CD14-positive monocyte (primary cell): ENCODE results near the gene RAPGEF2. TPM values are rescaled to one million over a fixed set of nuclear protein-coding genes. Genes with fewer than 3 reads are reported as not detected.
"Not testable (repeated sequence)": the region's sequence is repeated elsewhere in the genome, so short reads cannot be mapped to it uniquely, and the experiment has no call there.

Source experiments
- DNase-seq, 3 donors: peaks; one replicate each; pipeline ENCODE4 v3.0.0-alpha.2; 2011 to 2022
- H2AFZ ChIP-seq: 2 replicates; pipeline ENCODE4 v1.6.0; 2012; ENCODE audit warnings: mild to moderate bottlenecking, low read depth, low read length, inconsistent platforms; ENCODE audit not compliant: insufficient read depth, poor library complexity, severe bottlenecking
- H3K27ac ChIP-seq, 2 donors: 1 replicate in 1 of 2; 2 replicates in 1 of 2; pipeline ENCODE4 v1.5.1; 2012 to 2013; ENCODE audit warnings: low read length in 2 of 2, control low read depth in 1 of 2, inconsistent platforms in 1 of 2, low read depth in 1 of 2, mild to moderate bottlenecking in 1 of 2
- H3K27me3 ChIP-seq, 2 donors: one replicate each; pipeline versions ENCODE4 v1.6.0 to v1.6.1; 2011 to 2013; ENCODE audit warnings: low read length in 2 of 2; ENCODE audit not compliant: control insufficient read depth in 2 of 2, insufficient read depth in 2 of 2
- H3K36me3 ChIP-seq, 2 donors: replicated peaks in 1 of 2; 1 replicate in 1 of 2; 2 replicates in 1 of 2; pipeline versions ENCODE4 v1.5.1 to v1.6.1; 2012 to 2013; ENCODE audit warnings: low read length in 2 of 2, control low read depth in 1 of 2, inconsistent platforms in 1 of 2, mild to moderate bottlenecking in 1 of 2; ENCODE audit not compliant: insufficient read depth in 2 of 2, control insufficient read depth in 1 of 2
- H3K4me1 ChIP-seq, 2 donors: 1 replicate in 1 of 2; 2 replicates in 1 of 2; pipeline versions ENCODE4 v1.5.1 to v1.6.1; 2012 to 2013; ENCODE audit warnings: low read length in 2 of 2, control low read depth in 1 of 2, inconsistent platforms in 1 of 2, mild to moderate bottlenecking in 1 of 2, moderate library complexity in 1 of 2; ENCODE audit not compliant: insufficient read depth in 2 of 2, control insufficient read depth in 1 of 2
- H3K4me2 ChIP-seq: replicated peaks from 2 replicates; pipeline ENCODE3; 2012; ENCODE audit warnings: low read length, moderate library complexity, mild to moderate bottlenecking; ENCODE audit not compliant: poor library complexity, severe bottlenecking; ENCODE audit errors: extremely low read depth
- H3K4me3 ChIP-seq, 3 experiments: fragments of 200-600 bp in 1 of 3; sonication (generic) in 1 of 3; replicated peaks in 1 of 3; 1 replicate in 2 of 3; 2 replicates in 1 of 3; pipeline ENCODE4 v1.5.1; 2011 to 2013; ENCODE audit warnings: low read length in 3 of 3, mild to moderate bottlenecking in 3 of 3, control low read depth in 2 of 3, low read depth in 2 of 3, inconsistent platforms in 1 of 3, moderate library complexity in 1 of 3
- H3K79me2 ChIP-seq: 2 replicates; pipeline ENCODE4 v1.6.0; 2012; ENCODE audit warnings: mild to moderate bottlenecking, control low read depth, inconsistent platforms, low read length, moderate library complexity; ENCODE audit not compliant: insufficient read depth
- H3K9ac ChIP-seq: 2 replicates; pipeline ENCODE4 v1.6.0; 2017; ENCODE audit warnings: low read length, mild to moderate bottlenecking; ENCODE audit not compliant: insufficient read depth, poor library complexity, severe bottlenecking
- H3K9me3 ChIP-seq, 2 donors: replicated peaks in 1 of 2; 1 replicate in 1 of 2; 2 replicates in 1 of 2; pipeline versions ENCODE4 v1.5.1 to v1.6.1; 2012 to 2013; ENCODE audit warnings: low read length in 2 of 2, control low read depth in 1 of 2; ENCODE audit not compliant: control insufficient read depth in 1 of 2, insufficient read depth in 1 of 2
- H4K20me1 ChIP-seq: 2 replicates; pipeline ENCODE4 v1.6.0; 2012; ENCODE audit warnings: mild to moderate bottlenecking, low read length, control low read depth, moderate library complexity; ENCODE audit not compliant: insufficient read depth
- H3K27ac Mint-ChIP-seq, 7 donors: one replicate each; pipeline ENCODE4 v1.8.0; 2020; ENCODE audit warnings: mild to moderate bottlenecking in 7 of 7, mixed read lengths in 7 of 7, moderate library complexity in 6 of 7, inconsistent platforms in 2 of 7
- H3K27me3 Mint-ChIP-seq, 3 donors: one replicate each; pipeline ENCODE4 v1.8.0; 2021 to 2022; ENCODE audit warnings: low read depth in 3 of 3, mild to moderate bottlenecking in 3 of 3, mixed read lengths in 3 of 3, moderate library complexity in 3 of 3, inconsistent platforms in 1 of 3
- H3K36me3 Mint-ChIP-seq, 2 donors: one replicate each; pipeline ENCODE4 v1.8.0; 2020; ENCODE audit warnings: mixed read lengths in 2 of 2, inconsistent platforms in 1 of 2, mild to moderate bottlenecking in 1 of 2
- H3K4me1 Mint-ChIP-seq: one replicate; pipeline ENCODE4 v1.8.0; 2020; ENCODE audit warnings: mild to moderate bottlenecking, mixed read lengths
- H3K4me3 Mint-ChIP-seq, 2 donors: one replicate each; pipeline ENCODE4 v1.8.0; 2020; ENCODE audit warnings: mild to moderate bottlenecking in 2 of 2, mixed read lengths in 2 of 2, moderate library complexity in 1 of 2
- H3K9me3 Mint-ChIP-seq, 7 donors: one replicate each; pipeline ENCODE4 v1.8.0; 2020 to 2022; ENCODE audit warnings: mixed read lengths in 7 of 7, mild to moderate bottlenecking in 6 of 7, moderate library complexity in 6 of 7, inconsistent platforms in 2 of 7
- WGBS: methylation state at CpG from one replicate; pipeline ENCODE4 v1.1.5; 2013; ENCODE audit warnings: missing lambda C conversion rate; ENCODE audit not compliant: insufficient coverage; 5-methylcytosine and 5-hydroxymethylcytosine counted together
- intact Hi-C, 2 donors: fragments of 100-400 bp; cut with micrococcal nuclease; formaldehyde crosslinking; loops; one replicate each; pipeline versions ENCODE4 v1.15.0 to v1.15.1; 2023
- polyA plus RNA-seq, 3 donors: library from polyadenylated mRNA; depleted of rRNA in 1 of 3; unstranded in 2 of 3; stranded (reverse) in 1 of 3; fragments of 300-500 nt in 2 of 3; fragments of >200 nt in 1 of 3; fragmentation: Illumina TruSeq in 2 of 3; gene quantifications; 1 replicate in 2 of 3; 2 replicates in 1 of 3; pipeline ENCODE4 v1.2.3, GENCODE V29; 2012 to 2021
- TF ChIP-seq, protein P1 (sequence below): fragments of 200-600 bp; IDR thresholded peaks from one replicate; pipeline ENCODE4 v1.8.0; 2022; ENCODE audit warnings: antibody characterized with exemption, mild to moderate bottlenecking

The RAPGEF2 gene
- polyA plus RNA-seq, 3 donors: 1.5 to 29.8 (median 2.0) TPM

DNA sequence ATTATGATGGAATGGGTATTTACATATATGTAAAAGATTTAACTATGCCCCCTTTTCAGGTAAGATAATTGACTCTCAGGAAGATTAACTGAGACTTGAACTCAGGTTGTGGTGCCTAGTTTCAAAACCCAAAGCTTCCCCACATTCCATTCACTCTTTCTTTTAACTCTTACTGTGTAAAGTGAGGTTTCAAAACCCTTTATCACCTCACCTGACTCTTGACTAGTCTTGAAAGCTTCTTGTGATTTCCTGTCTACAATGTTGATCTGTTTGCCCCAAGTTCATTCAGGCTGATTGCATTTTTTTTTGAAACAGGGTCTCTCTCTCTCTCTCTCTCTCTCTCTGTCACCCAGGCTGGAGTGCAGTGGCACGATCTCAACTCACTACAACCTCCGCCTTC is 40.5 kb upstream of the RAPGEF2 start:
- no peak overlapping the region for H3K27ac Mint-ChIP-seq
- no peak for DNase-seq
- intact Hi-C loops: no loop called here

DNA sequence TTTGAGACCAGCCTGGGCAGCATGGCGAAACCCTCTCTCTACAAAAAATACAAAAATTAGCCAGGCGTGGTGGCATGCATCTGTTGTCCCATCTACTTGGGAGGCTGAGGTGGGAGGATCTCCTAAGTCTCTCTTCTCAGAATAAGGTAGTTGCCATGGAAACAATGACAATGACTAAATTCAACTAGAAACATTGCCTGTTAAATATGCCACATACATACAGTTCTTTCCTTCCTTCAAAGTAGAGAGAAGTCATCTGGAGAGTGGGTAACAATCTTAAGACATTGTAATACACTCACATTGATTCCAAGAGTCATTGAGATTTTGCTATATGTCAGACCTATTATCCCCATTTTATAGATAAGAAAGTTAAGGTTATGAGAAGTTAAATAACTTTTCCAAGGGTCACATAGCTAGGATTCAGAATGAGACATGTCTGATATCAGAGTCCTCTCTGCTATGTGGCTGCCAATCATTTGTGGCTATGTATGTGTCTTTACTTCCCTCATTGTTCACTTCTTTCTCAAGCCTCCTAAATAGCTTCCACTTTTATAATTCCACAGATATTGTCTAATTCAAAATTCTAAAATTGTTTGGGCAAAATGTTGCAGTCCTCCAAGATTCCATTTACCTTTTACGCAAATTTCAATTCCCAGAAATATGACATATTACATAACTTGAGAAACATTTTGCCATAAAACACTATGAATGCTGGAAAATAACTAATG is 37.2 kb upstream of the RAPGEF2 start:
- no CpG with 5 or more reads among the region's 3 CpGs for WGBS
- no peak overlapping the region for H3K27ac Mint-ChIP-seq
- no peaks in the 10 kb centered on the region for H3K36me3 ChIP-seq
- H3K9me3 ChIP-seq: no peaks in the 10 kb centered on the region
- H3K4me3 ChIP-seq: no peak overlapping the region
- H3K79me2 ChIP-seq: no peaks in the 10 kb centered on the region
- peaks cover 0 to 5% (median 1%) of the 10 kb centered on the region in 3 donors for H3K27me3 Mint-ChIP-seq
- no peak overlapping the region for H3K4me3 Mint-ChIP-seq
- TF ChIP-seq, protein P1, sequence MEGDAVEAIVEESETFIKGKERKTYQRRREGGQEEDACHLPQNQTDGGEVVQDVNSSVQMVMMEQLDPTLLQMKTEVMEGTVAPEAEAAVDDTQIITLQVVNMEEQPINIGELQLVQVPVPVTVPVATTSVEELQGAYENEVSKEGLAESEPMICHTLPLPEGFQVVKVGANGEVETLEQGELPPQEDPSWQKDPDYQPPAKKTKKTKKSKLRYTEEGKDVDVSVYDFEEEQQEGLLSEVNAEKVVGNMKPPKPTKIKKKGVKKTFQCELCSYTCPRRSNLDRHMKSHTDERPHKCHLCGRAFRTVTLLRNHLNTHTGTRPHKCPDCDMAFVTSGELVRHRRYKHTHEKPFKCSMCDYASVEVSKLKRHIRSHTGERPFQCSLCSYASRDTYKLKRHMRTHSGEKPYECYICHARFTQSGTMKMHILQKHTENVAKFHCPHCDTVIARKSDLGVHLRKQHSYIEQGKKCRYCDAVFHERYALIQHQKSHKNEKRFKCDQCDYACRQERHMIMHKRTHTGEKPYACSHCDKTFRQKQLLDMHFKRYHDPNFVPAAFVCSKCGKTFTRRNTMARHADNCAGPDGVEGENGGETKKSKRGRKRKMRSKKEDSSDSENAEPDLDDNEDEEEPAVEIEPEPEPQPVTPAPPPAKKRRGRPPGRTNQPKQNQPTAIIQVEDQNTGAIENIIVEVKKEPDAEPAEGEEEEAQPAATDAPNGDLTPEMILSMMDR: no peak
- no peaks in the 10 kb centered on the region for H4K20me1 ChIP-seq
- no peak overlapping the region for H3K9ac ChIP-seq
- no peak overlapping the region for H3K4me2 ChIP-seq
- no peaks in the 10 kb centered on the region for H3K4me1 ChIP-seq
- no peaks in the 10 kb centered on the region for H3K4me1 Mint-ChIP-seq
- H3K36me3 Mint-ChIP-seq: no peaks in the 10 kb centered on the region
- no peak for DNase-seq
- no peak overlapping the region for H3K27ac ChIP-seq
- no peaks in the 10 kb centered on the region for H3K27me3 ChIP-seq
- peaks cover 0 to 1% (median 0%) of the 10 kb centered on the region in 7 donors for H3K9me3 Mint-ChIP-seq
- intact Hi-C loops: no loop called here
- no peak overlapping the region for H2AFZ ChIP-seq

More for the DNA sequence above, 40.5 kb upstream of the RAPGEF2 start:
- Mint-ChIP-seq H3K27me3 (peaks cover 0 to 5% (median 1%) of the 10 kb centered on the region in 3 donors), H3K9me3 (peaks cover 0 to 1% (median 0%) of the 10 kb centered on the region in 7 donors), H3K4me3 (no peak overlapping the region), H3K36me3 (no peaks in the 10 kb centered on the region), H3K4me1 (no peaks in the 10 kb centered on the region)
- no peak overlapping the region for H3K27ac ChIP-seq
- no peak overlapping the region for H2AFZ ChIP-seq
- no peak overlapping the region for H3K4me3 ChIP-seq
- TF ChIP-seq, protein P1: no peak
- H3K36me3 ChIP-seq: no peaks in the 10 kb centered on the region
- no CpG with 5 or more reads among the region's 2 CpGs for WGBS
- H4K20me1 ChIP-seq: no peaks in the 10 kb centered on the region
- no peak overlapping the region for H3K4me2 ChIP-seq
- no peaks in the 10 kb centered on the region for H3K79me2 ChIP-seq
- no peaks in the 10 kb centered on the region for H3K9me3 ChIP-seq
- no peaks in the 10 kb centered on the region for H3K4me1 ChIP-seq
- no peaks in the 10 kb centered on the region for H3K27me3 ChIP-seq
- H3K9ac ChIP-seq: no peak overlapping the region

DNA sequence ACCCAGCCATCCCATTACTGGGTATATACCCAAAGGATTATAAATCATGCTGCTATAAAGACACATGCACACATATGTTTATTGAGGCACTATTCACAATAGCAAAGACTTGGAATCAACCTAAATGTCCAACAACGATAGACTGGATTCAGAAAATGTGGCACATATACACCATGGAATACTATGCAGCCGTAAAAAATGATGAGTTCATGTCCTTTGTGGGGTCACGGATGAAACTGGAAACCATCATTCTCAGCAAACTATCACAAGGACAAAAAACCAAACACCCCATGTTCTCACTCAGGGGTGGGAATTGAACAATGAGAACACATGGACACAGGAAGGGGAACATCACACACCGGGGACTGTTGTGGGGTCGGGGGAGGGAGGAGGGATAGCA is 34.7 kb upstream of the RAPGEF2 start:
- H3K27me3 ChIP-seq, H3K36me3 Mint-ChIP-seq, H3K27me3 Mint-ChIP-seq, H3K9me3 Mint-ChIP-seq, H3K4me2 ChIP-seq, DNase-seq, H3K27ac ChIP-seq, H3K27ac Mint-ChIP-seq, H2AFZ ChIP-seq, H4K20me1 ChIP-seq, H3K4me3 ChIP-seq, H3K79me2 ChIP-seq, H3K4me1 ChIP-seq, H3K9me3 ChIP-seq, H3K4me3 Mint-ChIP-seq, H3K36me3 ChIP-seq, H3K4me1 Mint-ChIP-seq, H3K9ac ChIP-seq, intact Hi-C loops: not testable (repeated sequence)
- 100% methylated on average over 1 of the region's 5 CpGs for WGBS
